ENCODE results near the gene SSX3.
"Not testable (repeated sequence)": the region's sequence is repeated elsewhere in the genome, so short reads cannot be mapped to it uniquely, and the experiment has no call there.

DNA sequence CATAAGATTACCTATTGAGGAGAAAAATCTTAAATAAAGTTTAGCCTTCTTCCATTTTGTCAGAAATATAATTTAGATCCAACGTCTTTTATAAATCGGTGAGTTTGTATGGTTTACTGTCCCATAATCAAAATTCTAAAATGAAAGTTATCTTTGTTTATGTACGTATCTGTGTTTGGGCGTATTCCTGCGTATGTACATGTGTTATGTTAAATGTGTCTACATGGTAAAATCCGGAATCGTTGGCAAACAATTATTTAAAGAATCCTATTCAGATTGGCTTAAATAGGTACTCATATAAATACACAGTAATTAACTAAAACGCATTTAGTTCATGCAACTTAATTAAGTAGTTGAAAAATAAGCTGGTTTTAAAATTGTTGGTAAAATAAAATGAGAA is 13.9 kb upstream of the SSX3 start:
- not testable (repeated sequence) for TF ChIP-seq POLR2A, CTCF (IDR thresholded peaks at IDR 0.05)
